Upper lobe of left lung (tissue), 6 donors: Measurements from ENCODE around the gene HOXB7. TPM values are rescaled to one million over a fixed set of nuclear protein-coding genes. Genes with fewer than 3 reads are reported as not detected.
A peak's percentile ranks its signal among the peaks of the same experiment; 100 is the strongest.

Experiments used
- ATAC-seq, 2 donors: fragments of 200-7000 bp; cut with Tn5 transposase; one replicate each; pipeline ENCODE4 v1.9.1; 2022; ENCODE audit warnings: mild to moderate bottlenecking in 2 of 2, moderate library complexity in 2 of 2; ENCODE audit not compliant: low FRiP score in 2 of 2
- DNase-seq, 2 donors: peaks; one replicate each; pipeline ENCODE4 v3.0.0-alpha.2; 2019 to 2020
- H3K27ac ChIP-seq, 4 donors: fragments of 200-600 bp; sonication (generic); one replicate each; pipeline ENCODE4 v1.5.1; 2016 to 2019
- H3K27me3 ChIP-seq, 4 donors: fragments of 200-600 bp; sonication (generic); one replicate each; pipeline ENCODE4 v1.5.1; 2017 to 2019
- H3K36me3 ChIP-seq, 4 donors: fragments of 200-600 bp; sonication (generic); one replicate each; pipeline ENCODE4 v1.5.1; 2016 to 2019
- H3K4me1 ChIP-seq, 4 donors: fragments of 200-600 bp; sonication (generic); one replicate each; pipeline ENCODE4 v1.5.1; 2018 to 2019
- H3K4me3 ChIP-seq, 4 donors: fragments of 200-600 bp; sonication (generic); one replicate each; pipeline ENCODE4 v1.5.1; 2017 to 2019; ENCODE audit warnings: mild to moderate bottlenecking in 2 of 4, moderate library complexity in 1 of 4
- H3K9me3 ChIP-seq, 4 donors: fragments of 200-600 bp; sonication (generic); one replicate each; pipeline ENCODE4 v1.5.1; 2018 to 2019
- EP300 ChIP-seq, 4 donors: sonication (generic); formaldehyde crosslinking; IDR thresholded peaks; one replicate each; pipeline ENCODE4 v1.5.1; 2017; ENCODE audit warnings: antibody characterized with exemption in 4 of 4, control low read depth in 2 of 4
- POLR2A ChIP-seq, 4 donors: fragments of 450-650 bp; IDR thresholded peaks; one replicate each; pipeline ENCODE4 v1.5.1; 2016 to 2017; ENCODE audit warnings: antibody characterized with exemption in 4 of 4, mild to moderate bottlenecking in 2 of 4
- POLR2AphosphoS5 ChIP-seq, 2 donors: sonication (generic); formaldehyde crosslinking; IDR thresholded peaks; one replicate each; pipeline ENCODE4 v1.5.1; 2017; ENCODE audit warnings: antibody characterized with exemption in 2 of 2
- WGBS, 2 donors: methylation state at CpG; one replicate each; pipeline ENCODE4 v1.1.5; 2017 to 2018; 5-methylcytosine and 5-hydroxymethylcytosine counted together
- total RNA-seq, 6 donors: library from RNA; depleted of rRNA in 4 of 6; stranded (reverse); fragments of >200 nt in 4 of 6; gene quantifications; one replicate each; pipeline versions ENCODE4 v1.1.0 to v1.2.1, GENCODE V29; 2016 to 2021
- TF ChIP-seq, protein P1 (sequence below), 6 experiments: fragments of 450-650 bp in 4 of 6; fragments of 200-600 bp in 2 of 6; sonication (generic) in 2 of 6; IDR thresholded peaks; one replicate each; pipeline ENCODE4 v1.5.1; 2016 to 2019; ENCODE audit warnings: antibody characterized with exemption in 6 of 6
- donor health status: DM: no; HTN: no; CAD: no; lungs with moderate emphysema.
- donor health status: DM: no; HTN: yes; CAD: no; lungs with severe emphysema.

HOXB7 gene
- total RNA-seq, 6 donors from 2014 or later: 1.1 to 3.7 (median 1.3) TPM; not detected in 1

DNA sequence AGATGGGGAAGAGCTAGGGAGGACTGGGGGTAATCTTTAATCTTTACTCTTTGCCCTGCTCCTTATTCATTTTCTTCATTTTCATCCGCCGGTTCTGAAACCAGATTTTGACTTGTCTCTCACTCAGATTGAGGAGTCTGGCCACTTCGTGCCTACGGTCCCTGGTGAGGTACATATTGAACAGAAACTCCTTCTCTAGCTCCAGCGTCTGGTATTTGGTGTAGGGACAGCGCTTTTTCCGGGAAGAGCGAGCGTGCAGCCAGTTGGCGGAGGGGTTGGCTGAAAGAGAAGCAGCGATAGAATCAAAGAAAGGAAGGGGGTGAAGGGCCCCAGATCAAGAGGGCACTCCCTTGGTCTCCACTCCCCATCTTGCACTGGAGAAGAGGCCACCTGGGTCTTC lies 12.0 kb upstream of the HOXB7 start:
- H3K4me1 ChIP-seq: peaks cover 24 to 37% (median 27%) of the 10 kb centered on the region in 4 donors
- no peak overlapping the region for H3K27ac ChIP-seq
- no peak overlapping the region for H3K4me3 ChIP-seq
- no peaks in the 10 kb centered on the region for H3K9me3 ChIP-seq
- DNase-seq (no peak), ATAC-seq (no peak)
- WGBS, 2 donors: 39 to 49% methylated on average over 11 of the region's 11 CpGs
- H3K36me3 ChIP-seq: no peaks in the 10 kb centered on the region
- H3K27me3 ChIP-seq: peaks cover 6 to 90% (median 59%) of the 10 kb centered on the region in 4 donors
- TF ChIP-seq POLR2A (IDR thresholded peaks at IDR 0.05) (no peak), EP300 (IDR thresholded peaks at IDR 0.05) (no peak), POLR2AphosphoS5 (IDR thresholded peaks at IDR 0.05) (no peak)
- TF ChIP-seq, protein P1, sequence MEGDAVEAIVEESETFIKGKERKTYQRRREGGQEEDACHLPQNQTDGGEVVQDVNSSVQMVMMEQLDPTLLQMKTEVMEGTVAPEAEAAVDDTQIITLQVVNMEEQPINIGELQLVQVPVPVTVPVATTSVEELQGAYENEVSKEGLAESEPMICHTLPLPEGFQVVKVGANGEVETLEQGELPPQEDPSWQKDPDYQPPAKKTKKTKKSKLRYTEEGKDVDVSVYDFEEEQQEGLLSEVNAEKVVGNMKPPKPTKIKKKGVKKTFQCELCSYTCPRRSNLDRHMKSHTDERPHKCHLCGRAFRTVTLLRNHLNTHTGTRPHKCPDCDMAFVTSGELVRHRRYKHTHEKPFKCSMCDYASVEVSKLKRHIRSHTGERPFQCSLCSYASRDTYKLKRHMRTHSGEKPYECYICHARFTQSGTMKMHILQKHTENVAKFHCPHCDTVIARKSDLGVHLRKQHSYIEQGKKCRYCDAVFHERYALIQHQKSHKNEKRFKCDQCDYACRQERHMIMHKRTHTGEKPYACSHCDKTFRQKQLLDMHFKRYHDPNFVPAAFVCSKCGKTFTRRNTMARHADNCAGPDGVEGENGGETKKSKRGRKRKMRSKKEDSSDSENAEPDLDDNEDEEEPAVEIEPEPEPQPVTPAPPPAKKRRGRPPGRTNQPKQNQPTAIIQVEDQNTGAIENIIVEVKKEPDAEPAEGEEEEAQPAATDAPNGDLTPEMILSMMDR (IDR thresholded peaks at IDR 0.05): no peak

DNA sequence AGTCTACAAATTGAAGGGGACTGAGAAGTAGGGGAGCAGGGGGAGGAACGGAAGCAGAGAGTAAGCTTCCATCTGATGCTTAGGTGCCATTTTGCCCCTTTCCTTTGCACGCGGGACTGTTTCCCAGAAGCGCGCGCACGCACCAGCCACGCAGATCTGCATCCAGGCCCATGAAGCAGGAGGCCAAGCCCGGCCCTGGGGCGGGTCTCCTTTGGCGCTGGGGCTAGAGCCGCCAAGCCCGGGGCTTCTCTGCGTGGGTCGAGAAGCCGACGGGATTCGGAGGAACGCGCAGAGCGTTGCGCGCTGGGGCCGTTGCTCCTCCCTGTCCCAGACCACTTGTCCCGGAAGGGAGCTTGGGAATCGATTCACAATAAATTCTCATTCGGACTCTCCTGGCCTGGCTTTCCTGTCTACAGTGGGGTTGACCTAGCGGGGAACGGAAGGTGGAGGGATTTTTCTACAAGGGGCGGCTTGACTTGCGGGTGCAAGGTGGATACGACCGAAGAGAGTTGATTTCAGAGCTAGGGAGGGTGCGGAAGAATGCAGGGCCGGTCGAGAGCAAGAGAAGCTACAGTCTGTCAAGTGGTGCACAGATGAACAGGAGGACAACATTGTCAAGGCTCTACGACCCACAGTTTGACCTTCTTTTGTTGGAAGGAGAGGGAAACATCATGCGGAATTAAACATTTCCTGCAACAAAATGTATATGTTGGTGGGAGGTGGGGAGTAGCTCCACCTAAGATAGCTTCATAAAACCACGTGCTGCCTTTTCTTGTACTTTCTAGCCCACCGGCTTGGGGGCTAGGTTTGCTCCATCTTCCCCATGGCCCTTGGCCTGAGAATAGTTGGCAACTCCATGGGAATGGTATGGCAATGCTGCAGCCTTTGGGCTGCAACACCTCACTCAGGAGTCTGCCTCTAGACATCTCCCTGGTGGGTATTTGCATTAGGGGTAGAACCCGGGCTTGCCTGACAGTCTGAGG lies 10.9 kb upstream of the HOXB7 start:
- H3K4me3 ChIP-seq: no peak overlapping the region
- peaks cover 6 to 90% (median 54%) of the 10 kb centered on the region in 4 donors for H3K27me3 ChIP-seq
- H3K36me3 ChIP-seq: no peaks in the 10 kb centered on the region
- peaks cover 21 to 36% (median 24%) of the 10 kb centered on the region in 4 donors for H3K4me1 ChIP-seq
- WGBS, 2 donors: 40 to 42% methylated on average over 38 to 40 of the region's 41 CpGs
- no peak for ATAC-seq
- no peak overlapping the region for H3K27ac ChIP-seq
- peak in 1 of 2 donors; percentile 70 for DNase-seq
- no peaks in the 10 kb centered on the region for H3K9me3 ChIP-seq
- TF ChIP-seq POLR2A (IDR thresholded peaks at IDR 0.05) (no peak), POLR2AphosphoS5 (IDR thresholded peaks at IDR 0.05) (no peak), EP300 (IDR thresholded peaks at IDR 0.05) (no peak)
- TF ChIP-seq, protein P1 (IDR thresholded peaks at IDR 0.05): no peak

DNA sequence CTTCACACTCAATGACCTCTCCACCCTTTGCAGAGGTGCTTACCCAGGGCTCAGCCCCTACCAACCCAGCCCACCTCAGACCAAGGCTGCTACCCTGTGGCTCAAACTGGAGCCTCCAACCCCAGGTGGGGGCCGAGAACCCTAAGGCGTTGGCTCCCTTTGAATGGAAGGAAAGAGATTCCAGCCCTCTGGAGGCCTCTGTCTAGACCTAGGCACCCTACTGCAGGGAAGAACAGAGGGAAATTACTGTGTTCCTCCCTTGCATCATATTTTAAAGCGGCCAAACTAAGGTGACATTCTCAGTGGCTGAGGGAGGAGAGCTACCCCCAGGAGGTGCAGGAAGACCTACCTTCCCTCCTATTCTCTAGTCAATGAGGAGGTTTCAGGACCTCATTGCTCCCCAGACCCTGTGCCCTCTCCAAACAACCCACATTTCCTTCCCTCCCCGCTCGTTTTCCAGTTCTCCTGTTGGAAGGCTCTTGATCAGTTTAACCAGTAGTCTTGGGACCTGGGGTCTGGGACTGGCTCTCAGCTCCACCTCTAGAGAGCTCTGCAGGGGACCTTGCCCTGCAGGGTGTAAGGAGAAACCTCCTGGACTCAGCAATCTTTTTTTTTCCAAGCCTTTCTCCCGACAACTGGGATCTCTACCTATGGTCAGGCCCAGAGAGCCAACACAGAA lies 9.8 kb upstream of the HOXB7 start:
- WGBS, 2 donors: 47 to 57% methylated on average over 6 of the region's 6 CpGs
- DNase-seq: no peak
- H3K27ac ChIP-seq: no peak overlapping the region
- H3K4me1 ChIP-seq: peaks cover 10 to 25% (median 13%) of the 10 kb centered on the region in 4 donors
- H3K36me3 ChIP-seq: no peaks in the 10 kb centered on the region
- no peak overlapping the region for H3K4me3 ChIP-seq
- TF ChIP-seq POLR2AphosphoS5 (IDR thresholded peaks at IDR 0.05) (no peak), EP300 (IDR thresholded peaks at IDR 0.05) (no peak), POLR2A (IDR thresholded peaks at IDR 0.05) (no peak)
- TF ChIP-seq, protein P1 (IDR thresholded peaks at IDR 0.05): no peak
- no peak for ATAC-seq
- no peaks in the 10 kb centered on the region for H3K9me3 ChIP-seq
- H3K27me3 ChIP-seq: peaks cover 3 to 90% (median 50%) of the 10 kb centered on the region in 4 donors

DNA sequence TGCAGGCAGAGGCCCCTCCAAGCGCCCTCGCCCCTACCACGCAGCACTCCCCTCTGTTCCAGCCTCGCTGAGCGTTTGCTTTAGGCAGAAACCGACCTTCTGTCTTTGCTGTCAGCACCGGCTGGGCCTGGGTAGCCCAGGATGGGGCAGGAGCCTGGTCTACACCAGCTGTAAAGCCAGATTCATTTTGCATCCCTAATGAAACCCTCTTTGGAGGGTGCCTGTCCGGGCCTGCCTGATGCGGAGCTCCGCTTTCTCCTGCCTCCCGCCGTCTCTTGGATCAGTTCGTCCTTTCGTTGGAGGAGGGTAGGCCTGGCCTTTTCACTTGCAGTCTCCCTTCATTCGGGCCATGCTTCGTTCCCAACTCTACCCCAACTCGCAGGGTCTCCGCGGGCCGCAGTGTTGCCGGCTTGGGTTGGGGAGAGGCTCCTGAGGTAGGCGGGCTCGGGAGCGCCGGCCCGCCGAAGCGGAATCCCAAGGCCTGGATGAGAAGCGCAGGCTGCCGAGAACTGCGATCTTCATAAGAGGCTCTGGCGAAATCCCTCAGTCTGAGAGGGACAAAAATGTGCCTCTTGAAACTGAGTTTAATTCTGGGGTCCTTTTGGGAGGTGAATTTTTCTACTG lies 9.1 kb upstream of the HOXB7 start:
- 49 to 55% methylated on average over 29 to 32 of the region's 32 CpGs for WGBS, 2 donors
- Histone ChIP-seq H3K4me3 (no peak overlapping the region), H3K27ac (no peak overlapping the region), H3K4me1 (peaks cover 4 to 19% (median 6%) of the 10 kb centered on the region in 4 donors), H3K9me3 (no peaks in the 10 kb centered on the region), H3K36me3 (no peaks in the 10 kb centered on the region), H3K27me3 (peaks cover 3 to 90% (median 46%) of the 10 kb centered on the region in 4 donors)
- peak in 1 of 2 donors; percentile 74 for DNase-seq
- no peak for TF ChIP-seq POLR2AphosphoS5 (IDR thresholded peaks at IDR 0.05)
- no peak for TF ChIP-seq EP300 (IDR thresholded peaks at IDR 0.05)
- TF ChIP-seq POLR2A (IDR thresholded peaks at IDR 0.05): no peak
- no peak for ATAC-seq
